GM18505 (cell line): ENCODE results near the gene RNASEH2A.

Source experiments
- ATAC-seq: cut with Tn5 transposase; IDR thresholded peaks from one replicate; pipeline ENCODE4 v1.9.1; 2021; ENCODE audit not compliant: unreplicated experiment
- POLR2A ChIP-seq: IDR thresholded peaks from 4 replicates; pipeline ENCODE4 v1.6.1; 2011; ENCODE audit warnings: borderline replicate concordance; ENCODE audit not compliant: insufficient read depth, insufficient read length; ENCODE audit errors: extremely low read depth

The RNASEH2A gene

DNA sequence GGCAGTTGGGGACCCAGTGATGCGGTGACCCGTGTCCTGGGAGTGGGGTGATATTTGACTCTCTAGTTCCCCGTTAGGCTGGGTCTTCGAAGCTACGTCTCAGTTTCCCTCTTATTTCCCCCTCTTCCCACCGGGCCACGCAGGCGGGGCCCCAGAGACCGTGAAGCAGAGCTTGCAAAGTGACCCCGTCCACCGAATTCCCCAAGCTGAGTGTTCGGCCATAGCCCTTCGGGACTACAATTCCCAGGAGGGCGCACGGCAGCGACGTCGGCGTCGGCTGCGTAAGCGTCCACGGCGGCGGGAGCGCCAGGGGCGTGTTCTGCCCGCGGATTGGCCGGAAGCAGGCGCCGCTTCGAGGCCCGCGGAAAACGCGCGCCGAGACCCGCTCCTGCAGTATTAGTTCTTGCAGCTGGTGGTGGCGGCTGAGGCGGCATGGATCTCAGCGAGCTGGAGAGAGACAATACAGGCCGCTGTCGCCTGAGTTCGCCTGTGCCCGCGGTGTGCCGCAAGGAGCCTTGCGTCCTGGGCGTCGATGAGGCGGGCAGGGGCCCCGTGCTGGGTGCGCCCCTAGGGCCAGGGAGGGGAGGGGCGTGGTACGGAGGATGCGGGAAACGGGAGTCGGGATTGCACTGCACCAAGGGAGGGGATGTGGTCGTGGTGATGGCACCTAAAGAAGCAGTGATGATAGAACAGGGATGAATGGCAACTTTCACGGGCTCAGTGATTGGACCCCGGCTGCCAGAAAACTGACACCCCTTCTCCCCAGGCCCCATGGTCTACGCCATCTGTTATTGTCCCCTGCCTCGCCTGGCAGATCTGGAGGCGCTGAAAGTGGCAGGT, at the start of gene RNASEH2A:
Gene RNASEH2A, plus strand, starts transcription at position 343 of the 840 bp plus-strand sequence. Its CDS starts 90 bp downstream, at position 433.
- peak; percentile 75 for TF ChIP-seq POLR2A
- ATAC-seq, result peak; percentile 73

GRCh38 chr19:12757544-12758274, 48.7 kb upstream of the RNASEH2A start:
- no peak for ATAC-seq

GRCh38 chr19:12759686-12760085, 46.7 kb upstream of the RNASEH2A start:
- ATAC-seq, result no peak
- no peak for TF ChIP-seq POLR2A

More at GRCh38 chr19:12757544-12758274, 48.7 kb upstream of the RNASEH2A start:
- TF ChIP-seq POLR2A, result no peak

- ATAC-seq, result no peak
- no peak for TF ChIP-seq POLR2A
These were observed 43.3 kb upstream of the RNASEH2A start for GRCh38 chr19:12763100-12763499.

GRCh38 chr19:12764698-12765097, 41.7 kb upstream of the RNASEH2A start:
- no peak for ATAC-seq
- TF ChIP-seq POLR2A, result no peak

GRCh38 chr19:12766051-12766521, 40.3 kb upstream of the RNASEH2A start:
- ATAC-seq, result no peak
- no peak for TF ChIP-seq POLR2A

DNA sequence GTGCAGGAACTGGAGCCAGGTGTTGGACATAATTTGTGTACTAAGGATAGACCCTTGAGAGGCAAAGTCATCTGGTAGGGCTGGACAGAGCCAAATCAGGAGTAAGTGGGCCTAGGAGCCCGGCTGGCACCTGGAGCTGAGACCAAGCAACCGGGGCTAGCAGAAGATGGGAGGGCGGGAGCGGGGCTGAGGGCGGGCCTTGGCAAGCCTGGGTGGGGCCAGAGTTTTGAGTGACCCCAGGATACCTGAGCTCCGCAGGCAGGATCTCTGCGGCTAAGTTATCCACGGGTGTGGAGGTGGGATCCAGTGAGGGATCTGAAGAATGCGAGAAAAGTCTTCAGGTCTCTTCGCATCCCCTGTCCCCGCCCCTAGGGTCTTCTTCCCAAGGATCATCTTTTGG, 39.2 kb upstream of the RNASEH2A start:
- no peak for ATAC-seq

DNA sequence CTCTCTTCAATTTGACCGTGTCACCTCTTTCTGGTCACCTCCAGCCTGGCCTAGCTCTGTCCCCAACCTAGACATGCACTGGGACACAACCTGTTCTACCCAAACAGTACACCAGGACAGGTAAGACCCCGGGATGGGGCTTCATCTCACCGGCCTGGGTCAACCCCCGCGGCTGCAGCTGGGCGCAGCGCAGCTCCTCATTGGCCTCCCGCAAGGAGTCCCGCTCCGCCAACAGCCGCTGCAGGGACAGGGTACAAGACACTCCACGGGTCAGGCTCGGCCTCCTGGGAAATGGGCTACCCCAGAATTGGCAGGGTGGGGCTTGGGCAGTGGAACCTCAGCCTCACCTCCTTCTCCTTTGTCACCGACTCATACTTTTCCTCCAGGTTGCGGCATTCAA, 38.7 kb upstream of the RNASEH2A start:
- no peak for TF ChIP-seq POLR2A
- no peak for ATAC-seq

More for the DNA sequence above, 39.2 kb upstream of the RNASEH2A start:
- TF ChIP-seq POLR2A, result no peak

- TF ChIP-seq POLR2A, result no peak
- ATAC-seq, result no peak
These were observed 36.7 kb upstream of the RNASEH2A start for GRCh38 chr19:12769689-12770088.

GRCh38 chr19:12770922-12771321, 35.5 kb upstream of the RNASEH2A start:
- ATAC-seq, result no peak
- TF ChIP-seq POLR2A, result no peak

DNA sequence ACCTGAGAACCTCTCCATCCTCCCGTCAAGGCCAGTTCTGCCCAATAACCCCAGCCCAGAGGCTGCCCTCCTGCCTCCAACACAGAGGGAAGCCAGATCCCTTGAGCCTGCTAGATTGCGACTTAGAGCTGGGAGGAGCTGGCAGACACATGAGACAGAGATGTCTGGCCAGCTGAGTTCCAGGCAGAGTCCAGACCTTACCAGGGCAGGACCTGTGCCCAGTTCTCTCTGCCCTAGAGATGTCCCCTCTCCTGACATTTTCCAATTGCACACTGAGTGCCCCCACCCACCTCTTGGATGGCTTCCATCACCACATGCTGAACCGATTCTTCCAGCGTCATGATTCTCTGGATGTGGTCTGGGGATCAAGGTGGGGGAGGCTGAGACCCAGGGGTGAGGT, 34.1 kb upstream of the RNASEH2A start:
- no peak for TF ChIP-seq POLR2A
- ATAC-seq, result no peak

- TF ChIP-seq POLR2A, result no peak
- ATAC-seq, result no peak
These were observed 32.8 kb upstream of the RNASEH2A start for GRCh38 chr19:12773571-12773970.
